ENCODE measurements around the gene DIP2C.
"Not testable (repeated sequence)": the region's sequence is repeated elsewhere in the genome, so short reads cannot be mapped to it uniquely, and the experiment has no call there.

DIP2C gene

DNA sequence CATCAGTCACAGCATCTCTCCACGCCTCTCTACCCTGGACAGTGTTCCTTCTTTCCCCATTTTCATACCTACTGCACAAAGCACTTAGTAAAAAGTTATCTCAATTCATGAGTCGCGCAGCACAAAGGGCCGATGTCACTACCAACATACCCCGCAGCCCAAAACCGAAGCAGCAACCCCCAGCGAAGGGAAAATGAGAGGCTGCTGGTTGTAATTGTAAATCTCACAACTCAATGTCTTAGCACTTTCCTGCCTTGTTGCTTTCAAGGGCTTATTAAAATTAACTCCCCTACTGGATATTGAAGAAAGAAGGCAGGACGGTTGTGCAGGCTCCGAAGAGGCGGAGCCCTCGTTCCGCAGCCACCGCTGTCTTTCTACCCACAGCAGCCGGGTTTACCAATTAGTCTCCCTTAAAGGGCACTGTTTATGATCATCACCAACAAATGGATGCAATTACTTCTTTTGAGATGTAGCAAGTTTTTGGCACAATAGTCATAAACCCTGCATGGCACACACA lies 6.5 kb downstream of the DIP2C start:
- no peak for DNase-seq (ENCODE audit: low read depth)
- TF ChIP-seq, protein P1, sequence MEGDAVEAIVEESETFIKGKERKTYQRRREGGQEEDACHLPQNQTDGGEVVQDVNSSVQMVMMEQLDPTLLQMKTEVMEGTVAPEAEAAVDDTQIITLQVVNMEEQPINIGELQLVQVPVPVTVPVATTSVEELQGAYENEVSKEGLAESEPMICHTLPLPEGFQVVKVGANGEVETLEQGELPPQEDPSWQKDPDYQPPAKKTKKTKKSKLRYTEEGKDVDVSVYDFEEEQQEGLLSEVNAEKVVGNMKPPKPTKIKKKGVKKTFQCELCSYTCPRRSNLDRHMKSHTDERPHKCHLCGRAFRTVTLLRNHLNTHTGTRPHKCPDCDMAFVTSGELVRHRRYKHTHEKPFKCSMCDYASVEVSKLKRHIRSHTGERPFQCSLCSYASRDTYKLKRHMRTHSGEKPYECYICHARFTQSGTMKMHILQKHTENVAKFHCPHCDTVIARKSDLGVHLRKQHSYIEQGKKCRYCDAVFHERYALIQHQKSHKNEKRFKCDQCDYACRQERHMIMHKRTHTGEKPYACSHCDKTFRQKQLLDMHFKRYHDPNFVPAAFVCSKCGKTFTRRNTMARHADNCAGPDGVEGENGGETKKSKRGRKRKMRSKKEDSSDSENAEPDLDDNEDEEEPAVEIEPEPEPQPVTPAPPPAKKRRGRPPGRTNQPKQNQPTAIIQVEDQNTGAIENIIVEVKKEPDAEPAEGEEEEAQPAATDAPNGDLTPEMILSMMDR (IDR thresholded peaks at IDR 0.05; ENCODE audit: low read length, missing control alignments): no peak
- no peak overlapping the region for H3K4me3 ChIP-seq (replicated peaks; ENCODE audit: low read depth, low read length)

DNA sequence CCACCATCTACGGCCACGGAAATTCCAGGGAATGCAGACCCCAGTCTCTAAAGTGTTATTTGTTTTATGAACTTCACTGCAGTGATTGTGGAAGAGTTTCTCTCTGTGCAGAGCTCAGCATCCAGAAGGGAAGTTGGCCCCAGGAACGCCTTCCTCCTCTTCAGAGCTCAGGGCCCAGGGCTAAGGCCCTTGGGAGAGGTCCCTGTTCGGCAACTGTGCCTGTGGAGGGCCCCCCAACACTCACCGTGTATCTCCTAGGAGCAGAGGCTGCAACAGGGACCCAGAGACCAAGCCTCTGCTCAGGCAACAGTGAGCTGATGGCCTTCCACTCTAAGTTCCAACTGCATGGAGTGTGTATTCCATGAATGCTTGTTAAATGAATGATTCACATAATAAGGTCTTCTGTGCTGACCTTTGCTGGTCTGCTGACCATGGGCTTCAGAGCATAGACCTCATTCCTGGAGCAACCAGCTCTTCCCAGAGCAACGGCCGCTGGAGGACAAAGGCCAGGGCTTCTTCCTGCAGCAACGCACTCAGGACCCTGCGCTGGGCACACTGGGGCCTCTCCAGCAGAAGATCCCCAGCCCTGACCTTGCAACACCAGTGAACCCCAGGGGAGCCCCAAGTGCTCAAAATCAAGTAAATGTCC lies 7.7 kb downstream of the DIP2C start:
- TF ChIP-seq, protein P1 (IDR thresholded peaks at IDR 0.05; ENCODE audit: low read length, missing control alignments): no peak
- DNase-seq (ENCODE audit: low read depth): no peak
- H3K4me3 ChIP-seq (replicated peaks; ENCODE audit: low read depth, low read length): no peak overlapping the region

DNA sequence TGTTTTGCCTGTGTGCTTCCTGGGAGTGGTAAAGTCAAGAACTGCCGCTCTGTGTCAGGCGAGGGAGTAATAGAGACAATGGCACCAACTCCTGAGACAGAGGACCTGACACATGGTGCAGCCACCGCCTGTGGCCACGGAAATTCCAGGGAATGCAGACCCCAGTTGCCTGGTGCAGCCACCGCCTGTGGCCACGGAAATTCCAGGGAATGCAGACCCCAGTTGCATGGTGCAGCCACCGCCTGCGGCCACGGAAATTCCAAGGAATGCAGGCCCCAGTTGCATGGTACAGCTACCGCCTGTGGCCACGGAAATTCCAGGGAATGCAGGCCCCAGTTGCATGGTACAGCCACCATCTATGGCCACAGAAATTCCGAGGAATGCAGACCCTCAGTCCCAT lies 8.7 kb downstream of the DIP2C start:
- no peak overlapping the region for H3K4me3 ChIP-seq (replicated peaks; ENCODE audit: low read depth, low read length)
- no peak for DNase-seq (ENCODE audit: low read depth)
- TF ChIP-seq, protein P1 (IDR thresholded peaks at IDR 0.05; ENCODE audit: low read length, missing control alignments): no peak

DNA sequence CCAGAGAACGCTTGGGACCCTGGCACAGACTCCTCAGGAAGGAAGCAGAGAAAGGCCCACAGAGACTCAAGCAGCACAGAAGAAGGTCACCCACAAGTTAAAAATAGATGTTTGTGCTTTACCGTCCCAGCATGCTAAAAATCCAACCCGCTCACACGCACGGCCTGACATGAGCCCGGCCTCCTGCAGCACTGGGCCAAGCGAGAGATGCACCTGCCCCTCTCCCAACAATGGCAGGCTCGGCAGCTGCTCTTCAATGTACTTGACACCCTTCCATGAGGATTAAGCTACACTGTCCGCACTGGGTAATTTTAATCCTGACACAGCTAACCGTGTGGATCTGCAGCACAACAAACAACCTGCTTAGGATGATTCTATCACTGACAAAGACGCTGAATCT lies 9.3 kb downstream of the DIP2C start:
- H3K4me3 ChIP-seq (replicated peaks; ENCODE audit: low read depth, low read length): no peak overlapping the region
- TF ChIP-seq, protein P1 (IDR thresholded peaks at IDR 0.05; ENCODE audit: low read length, missing control alignments): no peak
- DNase-seq (ENCODE audit: low read depth): no peak

DNA sequence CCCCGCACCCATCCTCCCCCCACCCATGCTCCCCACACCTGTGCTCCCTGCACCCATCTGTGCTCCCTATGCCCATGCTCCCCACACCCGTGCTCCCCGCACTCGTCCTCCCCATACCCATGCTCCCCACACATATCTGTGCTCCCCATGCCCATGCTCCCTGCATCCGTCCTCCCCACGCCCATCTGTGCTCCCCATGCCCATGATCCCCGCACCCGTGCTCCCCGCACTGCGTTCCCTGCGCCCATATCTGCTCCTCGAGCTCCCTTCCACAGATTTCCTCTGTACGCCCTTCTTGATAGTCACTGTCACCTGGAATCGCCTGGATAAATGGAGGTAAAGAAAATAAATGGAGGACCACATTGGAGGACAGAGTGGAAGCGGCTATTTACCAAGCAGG lies 9.9 kb downstream of the DIP2C start:
- no peak overlapping the region for H3K4me3 ChIP-seq (replicated peaks; ENCODE audit: low read depth, low read length)
- TF ChIP-seq, protein P1 (IDR thresholded peaks at IDR 0.05; ENCODE audit: low read length, missing control alignments): no peak
- DNase-seq (ENCODE audit: low read depth): no peak

DNA sequence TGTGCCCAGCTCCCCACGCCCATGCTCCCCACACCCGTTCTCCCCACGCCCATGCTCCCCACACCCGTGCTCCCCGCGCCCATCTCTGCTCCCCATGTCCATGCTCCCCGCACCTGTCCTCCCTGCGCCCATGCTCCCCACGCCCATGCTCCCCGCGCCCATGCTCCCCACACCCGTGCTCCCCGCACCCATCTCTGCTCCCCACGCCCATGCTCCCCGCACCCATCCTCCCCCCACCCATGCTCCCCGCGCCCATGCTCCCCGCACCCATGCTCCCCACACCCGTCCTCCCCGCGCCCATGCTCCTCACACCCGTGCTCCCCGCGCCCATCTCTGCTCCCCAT lies 10.8 kb downstream of the DIP2C start:
- not testable (repeated sequence) for DNase-seq (ENCODE audit: low read depth); H3K4me3 ChIP-seq (replicated peaks; ENCODE audit: low read depth, low read length)

DNA sequence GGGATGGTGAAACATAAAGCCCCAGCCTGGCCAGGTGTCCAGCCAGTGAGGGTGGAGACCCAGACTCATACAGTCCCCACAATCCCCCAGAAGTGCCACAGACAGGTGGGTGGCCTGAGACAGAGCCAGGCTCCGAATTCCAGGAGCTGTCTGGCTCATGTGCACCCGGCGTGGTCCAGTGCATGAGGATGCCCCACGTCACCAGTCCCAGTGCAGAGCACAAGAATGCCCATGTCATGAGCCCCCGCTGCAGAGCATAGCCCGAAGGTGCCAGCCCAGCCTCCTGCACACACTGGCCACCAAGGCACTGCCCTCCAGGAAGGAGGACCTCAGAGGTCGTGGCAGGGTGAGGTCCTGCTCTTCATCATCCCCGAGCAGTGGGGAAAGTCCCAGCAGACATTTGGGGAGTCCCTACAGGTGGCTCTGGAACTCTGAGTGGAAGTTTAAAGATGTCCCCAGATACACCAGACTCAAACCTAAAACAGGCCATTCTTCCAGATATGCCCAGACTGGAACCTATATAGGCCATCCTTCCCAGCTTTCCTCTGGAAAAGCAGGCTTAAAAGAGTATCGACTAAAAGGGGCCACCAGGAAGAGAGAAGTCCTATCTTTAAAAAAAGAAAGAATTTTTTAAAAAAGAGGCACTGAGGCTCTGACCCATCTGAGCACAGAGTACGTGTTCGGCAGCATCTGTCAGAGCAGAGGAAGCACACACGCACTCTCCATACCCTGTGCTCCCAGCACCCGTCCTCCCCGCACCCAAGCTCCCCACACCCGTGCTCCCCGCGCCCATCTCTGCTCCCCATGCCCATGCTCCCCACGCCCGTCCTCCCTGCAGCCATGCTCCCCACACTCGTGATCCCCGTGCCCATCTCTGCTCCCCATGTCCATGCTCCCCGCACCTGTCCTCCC lies 11.5 kb downstream of the DIP2C start:
- no peak for DNase-seq (ENCODE audit: low read depth)

More for the DNA sequence above, 11.5 kb downstream of the DIP2C start:
- no peak overlapping the region for H3K4me3 ChIP-seq (replicated peaks; ENCODE audit: low read depth, low read length)
- TF ChIP-seq, protein P1 (IDR thresholded peaks at IDR 0.05; ENCODE audit: low read length, missing control alignments): no peak

Data from fibroblast of pulmonary artery (primary cell).